Mammary epithelial cell (primary cell): Measurements from ENCODE around the gene GTF3A.

Experiments used
- EZH2 ChIP-seq: IDR thresholded peaks from 2 replicates; pipeline ENCODE4 v1.6.1; 2012; ENCODE audit warnings: low read length, inconsistent platforms, borderline replicate concordance
- TF ChIP-seq, protein P1 (sequence below), 2 donors: IDR thresholded peaks in 1 of 2; conservative IDR thresholded peaks in 1 of 2; 2 replicates each; pipeline ENCODE4 v1.5.1; 2011 to 2012; ENCODE audit warnings: inconsistent platforms in 2 of 2, low read length in 2 of 2, mild to moderate bottlenecking in 2 of 2, control low read depth in 1 of 2, low read depth in 1 of 2; ENCODE audit not compliant: insufficient read depth in 1 of 2; ENCODE audit errors: extremely low read depth in 1 of 2

DNA sequence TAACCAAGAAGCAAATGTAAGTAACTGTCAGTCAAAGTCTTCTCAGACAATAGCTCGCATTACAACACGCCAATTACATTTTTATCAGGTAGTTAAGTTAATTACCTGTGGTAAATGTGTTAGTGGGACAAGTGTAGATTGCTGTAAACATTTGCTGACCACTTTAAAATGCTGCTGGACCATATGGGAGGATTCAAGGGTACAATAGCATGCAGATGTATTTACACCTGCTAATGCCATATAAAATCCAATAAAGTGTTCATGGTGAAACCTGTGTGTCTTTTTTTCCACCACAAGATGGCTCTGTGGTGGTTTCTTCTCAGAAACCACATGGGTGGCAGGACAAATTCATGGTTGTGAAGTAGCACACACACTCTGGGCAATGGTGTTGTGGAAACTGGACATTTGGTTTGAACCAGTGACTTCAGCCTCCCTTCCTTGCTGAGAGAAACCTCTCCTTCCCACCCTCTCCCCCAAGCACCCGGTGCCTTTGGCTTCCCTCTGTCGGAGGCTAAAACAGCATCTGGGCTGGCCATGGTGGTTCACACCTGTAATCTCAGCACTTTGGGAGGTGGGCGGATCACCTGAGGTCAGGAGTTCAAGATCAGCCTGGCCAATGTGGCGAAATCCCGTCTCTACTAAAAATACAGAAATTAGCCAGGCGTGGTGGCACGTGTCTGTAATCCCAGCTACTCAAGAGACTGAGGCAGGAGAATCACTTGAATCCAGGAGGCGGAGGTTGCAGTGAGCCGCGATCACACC lies 18.1 kb upstream of the GTF3A start:
- TF ChIP-seq, protein P1, sequence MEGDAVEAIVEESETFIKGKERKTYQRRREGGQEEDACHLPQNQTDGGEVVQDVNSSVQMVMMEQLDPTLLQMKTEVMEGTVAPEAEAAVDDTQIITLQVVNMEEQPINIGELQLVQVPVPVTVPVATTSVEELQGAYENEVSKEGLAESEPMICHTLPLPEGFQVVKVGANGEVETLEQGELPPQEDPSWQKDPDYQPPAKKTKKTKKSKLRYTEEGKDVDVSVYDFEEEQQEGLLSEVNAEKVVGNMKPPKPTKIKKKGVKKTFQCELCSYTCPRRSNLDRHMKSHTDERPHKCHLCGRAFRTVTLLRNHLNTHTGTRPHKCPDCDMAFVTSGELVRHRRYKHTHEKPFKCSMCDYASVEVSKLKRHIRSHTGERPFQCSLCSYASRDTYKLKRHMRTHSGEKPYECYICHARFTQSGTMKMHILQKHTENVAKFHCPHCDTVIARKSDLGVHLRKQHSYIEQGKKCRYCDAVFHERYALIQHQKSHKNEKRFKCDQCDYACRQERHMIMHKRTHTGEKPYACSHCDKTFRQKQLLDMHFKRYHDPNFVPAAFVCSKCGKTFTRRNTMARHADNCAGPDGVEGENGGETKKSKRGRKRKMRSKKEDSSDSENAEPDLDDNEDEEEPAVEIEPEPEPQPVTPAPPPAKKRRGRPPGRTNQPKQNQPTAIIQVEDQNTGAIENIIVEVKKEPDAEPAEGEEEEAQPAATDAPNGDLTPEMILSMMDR (conservative IDR thresholded peaks at IDR 0.05 in 1 of 2, IDR thresholded peaks at IDR 0.05 in 1 of 2; ENCODE audit: extremely low read depth in 1 of 2, insufficient read depth in 1 of 2, low read depth in 1 of 2, low read length in 2 of 2) = peak; percentile 46 to 68
- TF ChIP-seq EZH2 = no peak
